GM21447 (cell line): Measurements from ENCODE around the gene PLIN5.
"Not testable (repeated sequence)": the region's sequence is repeated elsewhere in the genome, so short reads cannot be mapped to it uniquely, and the experiment has no call there.

Experiments
- ATAC-seq: cut with Tn5 transposase; IDR thresholded peaks from one replicate; pipeline ENCODE4 v1.9.1; 2021; ENCODE audit not compliant: unreplicated experiment

The PLIN5 gene

DNA sequence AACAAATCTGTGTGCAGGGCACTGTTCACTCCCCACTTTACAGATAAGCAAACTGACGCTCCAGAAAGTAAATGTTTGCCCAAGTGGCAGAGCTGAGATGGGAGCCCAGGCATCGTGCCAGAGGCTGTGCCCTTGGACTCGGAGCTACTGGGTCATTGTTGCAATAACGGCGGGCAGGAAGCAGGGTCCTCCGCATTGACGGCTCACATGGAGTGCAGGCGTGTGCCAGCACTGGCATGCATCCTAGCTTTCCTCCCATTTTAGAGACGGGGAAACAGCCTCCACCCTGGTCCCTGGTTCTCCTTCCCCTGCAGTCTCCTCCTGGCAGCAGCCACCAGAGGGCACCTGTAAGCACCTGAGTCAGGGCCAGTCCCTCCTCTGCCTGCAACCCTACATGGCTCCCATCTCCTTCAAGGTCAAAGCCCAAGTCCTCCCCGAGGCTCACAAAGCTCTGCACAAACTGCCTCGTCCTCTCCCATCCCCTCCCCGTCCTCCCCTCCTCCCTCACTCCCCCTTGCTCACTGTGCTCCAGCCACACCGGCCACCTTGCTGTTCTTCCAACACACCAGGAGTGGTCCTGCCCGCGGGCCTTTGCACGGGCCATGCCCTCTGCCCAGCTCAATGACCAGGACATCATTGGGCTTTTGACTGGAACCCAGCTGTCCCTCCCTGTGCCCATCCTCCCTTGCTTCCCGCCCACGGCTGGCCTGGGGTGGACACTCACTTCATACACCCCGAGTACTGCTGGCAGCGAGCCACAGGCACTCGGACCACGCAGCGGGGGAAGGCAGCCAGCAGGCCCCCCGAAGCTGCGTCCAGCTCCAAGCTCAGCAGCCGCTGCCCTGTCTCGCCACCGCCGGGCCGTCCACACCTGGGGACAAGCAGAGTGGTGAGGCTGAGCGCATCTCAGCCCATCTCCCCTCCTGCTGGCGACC lies 12.5 kb upstream of the PLIN5 start:
- no peak for ATAC-seq

DNA sequence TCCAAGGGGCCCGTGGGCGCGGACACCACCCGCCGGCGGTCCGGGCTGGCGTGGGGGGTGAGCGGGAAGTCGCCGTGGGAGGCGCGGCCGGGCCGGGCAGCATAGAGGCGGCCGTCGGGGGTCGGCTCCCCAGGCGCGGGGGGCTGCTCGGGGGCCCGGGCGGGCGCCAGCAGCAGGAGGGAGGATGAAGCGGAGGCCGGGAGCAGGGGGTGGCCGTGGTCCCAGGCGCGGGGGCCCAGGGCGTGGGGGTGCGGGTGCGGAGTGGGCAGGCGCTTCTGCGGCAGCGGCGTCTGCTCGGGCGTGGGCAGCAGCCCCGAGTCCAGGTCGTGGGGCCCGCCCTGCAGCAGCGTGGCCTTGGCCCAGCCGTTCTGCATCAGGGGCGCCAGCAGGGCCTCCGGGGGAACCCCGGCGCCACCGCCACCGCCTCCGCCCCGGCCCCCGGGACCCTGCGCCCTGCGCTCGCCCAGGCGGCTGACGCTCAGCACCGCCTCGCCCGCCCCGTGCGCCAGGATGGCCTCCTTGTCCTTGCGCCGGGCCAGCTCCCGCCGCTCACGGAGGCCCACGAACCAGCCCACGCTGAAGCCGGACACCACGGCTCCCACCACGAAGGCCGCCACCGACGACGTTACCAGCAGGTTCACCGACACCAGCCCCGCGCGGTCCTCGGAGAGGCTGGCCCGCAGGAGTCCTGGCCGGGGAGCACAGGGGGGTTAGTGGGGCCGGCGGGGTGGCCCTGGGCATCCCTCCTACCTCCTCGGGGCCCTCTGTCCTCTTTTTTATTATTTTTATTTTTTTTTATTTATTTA lies 9.0 kb upstream of the PLIN5 start:
- no peak for ATAC-seq

DNA sequence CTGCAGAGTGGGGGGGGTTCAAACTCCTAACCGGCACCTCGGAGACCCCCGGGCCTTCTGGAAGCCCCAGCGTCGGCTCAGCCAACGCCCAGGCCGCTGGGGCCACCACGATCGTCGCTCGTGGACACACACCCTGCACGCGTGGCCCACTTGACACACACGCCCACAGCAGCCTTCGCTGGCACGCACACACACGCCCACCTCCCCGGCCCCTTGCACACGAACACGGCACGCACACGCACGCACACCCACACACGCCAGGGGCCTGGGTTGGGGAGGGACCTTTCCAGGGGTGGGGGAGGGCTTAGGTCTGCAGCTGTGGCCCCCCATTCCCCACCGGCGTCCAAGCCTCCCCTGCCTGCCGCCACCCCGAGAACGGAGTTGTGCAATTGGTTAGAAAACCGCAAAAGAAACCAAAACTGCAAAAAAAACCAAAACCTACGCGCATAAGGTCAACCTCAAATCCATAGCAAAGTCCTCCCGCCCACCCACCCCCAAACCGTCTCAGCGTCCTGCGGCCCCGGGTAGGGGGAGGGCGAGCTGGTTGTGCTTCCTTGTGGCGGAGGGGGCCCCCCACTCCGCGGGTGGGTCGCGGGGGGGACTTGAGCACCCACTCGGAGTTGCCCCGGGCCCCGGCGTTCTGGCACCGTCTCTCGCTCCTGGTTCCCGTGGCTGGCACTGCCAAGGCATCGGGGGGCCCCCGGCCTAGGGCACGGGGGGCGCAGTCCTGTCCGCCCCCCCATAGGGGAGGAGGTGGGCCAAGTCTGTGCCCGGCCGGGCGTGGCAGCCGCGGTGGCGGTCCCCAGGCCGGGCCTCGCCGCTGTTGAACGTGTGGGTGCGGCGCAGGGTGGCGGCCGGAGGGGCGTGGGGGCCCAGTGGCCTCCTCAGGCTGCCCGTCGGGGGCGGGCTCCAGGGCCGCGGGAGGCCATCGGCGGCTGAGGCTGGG lies 8.1 kb upstream of the PLIN5 start:
- no peak for ATAC-seq

DNA sequence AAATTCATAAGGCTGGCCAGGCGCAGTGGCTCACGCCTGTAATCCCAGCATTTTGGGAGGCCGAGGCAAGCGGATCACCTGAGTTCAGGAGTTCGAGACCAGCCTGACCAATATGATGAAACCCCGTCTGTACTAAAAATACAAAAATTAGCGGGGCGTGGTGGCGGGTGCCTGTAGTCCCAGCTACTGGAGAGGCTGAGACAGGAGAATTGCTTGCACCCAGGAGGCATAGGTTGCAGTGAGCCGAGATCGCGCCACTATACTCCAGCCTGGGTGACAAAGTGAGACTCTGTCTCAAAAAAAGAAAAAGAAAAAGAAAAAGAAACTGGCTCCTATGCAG lies 6.8 kb upstream of the PLIN5 start:
- ATAC-seq = not testable (repeated sequence)

DNA sequence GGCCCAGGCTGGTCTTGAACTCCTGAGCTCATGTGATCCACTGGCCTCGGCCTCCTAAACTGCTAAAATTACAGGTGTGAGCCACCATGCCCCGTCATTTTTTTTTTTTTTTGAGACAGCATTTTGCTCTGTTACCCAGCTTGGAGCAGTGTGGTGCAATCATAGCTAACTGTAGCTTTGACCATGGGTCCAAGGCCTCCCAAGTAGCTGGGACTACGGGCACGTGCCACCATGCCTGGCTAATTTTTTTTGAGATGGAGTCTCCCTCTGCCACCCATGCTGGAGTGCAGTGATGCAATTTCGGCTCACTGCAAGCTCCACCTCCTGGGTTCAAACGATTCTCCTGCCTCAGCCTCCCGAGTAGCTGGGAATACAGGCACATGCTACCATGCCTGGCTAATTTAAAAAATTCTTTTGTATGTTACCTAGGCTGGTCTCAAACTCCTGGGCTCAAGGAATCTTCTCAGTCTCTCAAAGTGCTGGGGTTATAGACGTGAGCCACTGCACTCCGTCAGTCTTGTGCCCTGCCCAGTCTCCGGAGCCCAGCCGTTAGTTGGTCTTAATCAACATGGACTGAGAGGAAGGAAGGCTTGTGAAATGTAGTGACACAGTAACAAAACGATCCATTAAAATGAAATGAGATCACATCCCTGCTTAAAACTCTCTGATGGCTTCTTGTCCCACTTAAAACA lies 6.2 kb upstream of the PLIN5 start:
- no peak for ATAC-seq

DNA sequence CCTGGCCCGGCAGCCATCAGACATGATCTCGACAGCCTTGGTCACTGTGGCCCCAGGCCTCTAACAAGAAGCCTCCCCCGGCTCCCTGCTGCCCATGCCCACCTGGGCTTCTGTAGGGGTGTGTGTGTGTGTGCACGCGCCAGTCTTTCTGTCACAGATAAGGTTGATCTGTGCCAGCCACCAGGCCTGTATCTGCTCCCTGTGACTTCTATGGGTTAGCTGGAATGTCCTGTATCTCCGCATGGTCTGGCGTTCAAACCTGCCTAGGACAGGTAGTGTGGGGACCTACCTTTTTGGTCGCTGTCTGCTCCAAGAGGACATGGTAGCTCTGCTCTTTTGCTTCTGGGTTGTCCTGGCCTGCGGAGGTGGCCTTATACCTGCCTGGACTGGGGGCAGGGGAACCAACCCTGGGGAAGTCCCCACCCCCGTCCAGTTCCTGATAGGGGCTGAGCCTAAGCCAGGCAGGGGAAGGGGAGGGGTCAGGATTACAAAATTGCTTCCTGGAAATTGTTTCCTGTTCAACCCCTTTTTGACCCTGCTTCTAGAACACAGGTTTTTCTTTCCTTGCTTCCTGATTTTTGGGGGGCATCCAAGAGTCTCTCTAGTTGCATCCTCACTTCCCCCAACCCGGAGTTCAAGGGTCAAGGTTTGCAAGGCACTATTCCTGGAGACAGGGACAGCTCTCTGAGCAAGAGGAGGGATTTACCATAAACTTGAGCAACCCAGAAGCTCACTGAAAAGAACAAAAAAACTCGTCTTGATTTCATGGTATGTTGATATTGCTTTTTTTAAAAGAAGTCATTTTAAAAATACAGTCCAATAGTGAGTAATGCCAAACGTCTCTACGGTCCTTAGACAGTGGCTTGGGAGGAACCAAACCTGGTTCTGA lies 4.9 kb upstream of the PLIN5 start, which contains the start of gene LRG1:
LRG1 (minus strand) TSS at position 344 of the 889 bp plus-strand sequence; CDS start at position 321, 23 bp downstream.
- ATAC-seq = no peak

DNA sequence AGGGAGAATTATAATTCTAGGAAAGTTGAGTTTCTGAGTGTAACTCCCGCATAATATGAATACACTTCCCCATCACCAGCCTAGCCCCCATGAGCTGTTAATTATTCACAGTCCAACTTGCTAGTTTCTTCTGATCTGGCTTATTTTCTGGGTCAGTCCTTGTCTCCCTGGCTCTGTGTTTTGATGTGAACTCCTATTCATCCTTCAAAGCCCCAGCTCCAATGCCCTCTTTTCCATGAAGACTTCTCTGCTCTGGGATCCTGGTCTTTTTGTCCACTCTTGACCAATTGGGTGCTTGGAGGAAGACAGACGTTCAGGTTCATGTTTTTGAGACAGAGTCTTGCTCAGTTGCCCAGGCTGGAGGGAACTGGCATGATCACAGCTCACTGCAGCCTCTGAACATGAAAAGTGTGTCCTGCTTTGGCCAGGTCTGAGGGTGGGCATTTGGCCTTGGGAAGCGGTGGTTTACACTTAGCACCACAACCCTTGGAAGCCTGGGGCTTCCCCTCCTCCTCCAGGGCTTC lies 4.2 kb upstream of the PLIN5 start:
- no peak for ATAC-seq

DNA sequence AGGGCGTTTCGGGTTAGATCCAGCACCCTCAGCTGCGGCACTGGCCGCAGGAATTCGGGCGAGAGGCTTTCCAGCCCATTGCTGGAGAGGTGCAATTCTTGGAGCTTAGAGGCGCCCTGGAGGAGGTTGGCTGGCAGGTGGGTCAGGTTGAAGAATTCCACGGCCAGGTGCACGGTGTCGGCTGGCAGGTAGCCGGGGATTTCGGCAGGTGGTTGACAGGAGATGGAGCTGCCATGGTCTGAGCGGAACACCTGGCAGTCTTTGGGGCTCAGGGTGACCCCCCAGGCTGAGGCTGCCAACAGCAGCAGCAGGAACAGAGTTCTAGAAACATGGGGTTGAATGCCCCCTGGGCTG lies 3.6 kb upstream of the PLIN5 start:
- ATAC-seq = no peak

DNA sequence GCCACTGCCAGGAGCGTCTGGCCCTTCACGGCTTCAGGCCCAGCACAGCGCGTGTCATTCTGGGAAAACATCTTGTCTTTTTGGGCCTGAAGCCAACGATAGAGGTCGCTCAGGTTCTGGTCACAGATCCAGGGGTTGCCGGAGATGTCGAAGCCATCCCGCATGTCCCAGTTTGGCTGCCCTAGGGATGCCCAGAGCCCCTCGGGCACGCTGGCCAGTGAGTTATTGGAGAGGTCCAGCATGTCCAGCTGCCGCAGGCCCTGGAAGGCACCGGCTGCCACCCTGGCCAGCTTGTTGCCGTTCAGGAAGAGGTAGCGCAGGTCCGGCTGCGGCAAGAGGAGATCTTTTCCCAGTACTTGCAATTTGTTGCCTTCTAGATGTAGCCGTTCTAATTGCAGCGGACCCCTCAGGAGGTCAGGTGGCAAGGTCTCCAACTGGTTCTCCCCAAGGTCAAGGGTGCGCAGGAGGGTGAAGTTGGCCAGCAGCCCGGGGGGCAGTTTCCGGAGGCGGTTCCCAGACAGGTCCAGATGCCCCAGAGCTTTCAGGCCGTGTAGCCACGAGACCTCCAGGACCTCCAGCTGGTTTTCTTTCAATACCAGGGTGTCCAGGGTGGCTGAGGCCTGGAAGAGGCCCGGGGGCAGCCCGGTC lies 3.1 kb upstream of the PLIN5 start:
- no peak for ATAC-seq

DNA sequence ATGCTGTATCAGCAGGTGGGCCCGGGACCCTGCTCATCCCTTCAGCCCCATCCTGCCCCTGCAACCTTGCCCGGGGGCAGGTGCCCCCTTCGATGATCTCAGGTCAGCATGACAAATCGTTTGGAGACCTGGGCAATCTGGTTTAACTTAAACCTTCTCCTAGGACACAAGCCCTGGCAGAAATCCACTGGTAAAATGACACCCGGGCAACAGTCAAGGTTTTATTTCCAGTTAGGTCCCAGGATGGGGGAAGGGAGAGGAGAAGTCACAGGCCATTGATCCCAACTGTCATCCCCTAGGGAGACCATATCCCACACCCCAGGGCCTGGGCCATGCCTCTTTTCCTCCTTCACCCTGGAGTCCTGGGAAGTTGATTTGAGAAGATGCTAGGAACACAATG lies 1.8 kb upstream of the PLIN5 start:
- no peak for ATAC-seq

DNA sequence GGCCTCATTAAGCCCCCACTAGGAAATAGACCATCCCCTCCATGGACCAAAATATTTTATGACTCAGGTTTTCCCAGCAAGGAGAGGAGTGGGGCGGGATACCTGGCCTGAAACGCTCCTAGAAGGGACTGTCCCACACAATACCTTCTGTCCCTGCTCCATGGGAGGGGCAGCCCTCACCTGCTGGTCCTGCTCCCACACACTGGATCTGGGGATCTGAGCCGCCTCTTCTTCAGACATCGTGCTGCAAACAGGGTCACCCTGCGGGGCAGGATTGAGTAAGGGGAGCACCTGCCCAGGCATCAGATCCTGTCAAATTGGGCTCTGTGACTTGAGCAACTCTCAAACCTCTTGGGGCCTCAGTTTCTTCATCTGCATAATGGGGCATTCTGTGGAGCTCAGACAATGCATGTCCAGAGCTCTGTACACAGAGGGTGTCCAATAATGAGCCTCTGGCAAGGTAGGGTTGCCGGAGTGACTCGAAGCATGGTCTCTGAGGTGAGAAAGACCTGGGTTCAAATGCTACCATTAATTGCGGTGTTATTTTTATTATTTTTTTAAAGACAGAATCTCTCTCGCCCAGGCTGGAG lies 1.1 kb downstream of the PLIN5 start:
- ATAC-seq = no peak

DNA sequence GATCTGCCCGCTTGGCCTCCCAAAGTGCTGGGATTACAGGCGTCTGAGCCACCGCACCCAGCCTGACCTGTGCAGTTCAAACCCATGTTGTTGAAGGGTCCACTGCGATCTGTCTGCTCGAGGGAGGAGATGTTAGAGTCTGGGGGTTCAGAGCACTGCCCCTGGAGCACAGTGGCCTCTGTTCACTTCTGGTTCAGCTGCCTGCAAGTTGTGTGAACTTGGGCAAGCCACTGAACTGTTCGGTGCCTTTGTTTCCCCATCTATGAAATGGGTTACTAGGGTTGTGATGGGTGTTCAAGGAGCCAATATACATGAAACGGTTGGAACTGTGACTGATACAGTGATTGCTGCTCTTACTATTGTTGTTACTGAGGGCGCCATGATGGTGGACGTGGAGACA lies 1.7 kb downstream of the PLIN5 start:
- no peak for ATAC-seq

DNA sequence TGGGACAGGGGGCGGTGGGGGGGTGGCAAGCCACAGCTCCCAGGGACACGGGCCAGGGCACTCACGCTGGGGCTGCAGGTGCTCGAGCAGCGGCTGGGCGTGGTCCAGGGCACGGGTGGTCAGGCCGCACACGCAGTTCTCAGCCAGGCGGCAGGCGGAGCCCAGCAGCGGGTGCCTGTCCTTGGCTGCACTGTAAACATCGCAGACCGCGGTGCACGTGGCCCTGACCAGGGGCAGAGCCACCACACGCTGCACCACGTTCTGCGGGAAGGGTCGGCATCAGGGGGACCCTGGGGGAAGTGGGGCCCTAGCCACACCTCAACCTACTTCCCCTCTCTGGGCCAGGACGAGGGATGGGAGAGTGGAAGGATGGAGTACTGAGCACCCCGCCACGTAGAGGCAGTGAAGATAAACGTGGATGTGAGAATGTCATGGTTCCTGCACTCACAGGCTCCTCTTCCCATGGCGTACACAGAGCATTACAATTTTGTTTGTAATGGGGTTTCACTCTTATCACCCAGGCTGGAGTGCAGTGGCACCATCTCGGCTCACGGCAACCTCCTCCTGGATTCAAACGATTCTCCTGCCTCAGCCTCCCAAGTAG lies 3.4 kb downstream of the PLIN5 start:
- no peak for ATAC-seq

DNA sequence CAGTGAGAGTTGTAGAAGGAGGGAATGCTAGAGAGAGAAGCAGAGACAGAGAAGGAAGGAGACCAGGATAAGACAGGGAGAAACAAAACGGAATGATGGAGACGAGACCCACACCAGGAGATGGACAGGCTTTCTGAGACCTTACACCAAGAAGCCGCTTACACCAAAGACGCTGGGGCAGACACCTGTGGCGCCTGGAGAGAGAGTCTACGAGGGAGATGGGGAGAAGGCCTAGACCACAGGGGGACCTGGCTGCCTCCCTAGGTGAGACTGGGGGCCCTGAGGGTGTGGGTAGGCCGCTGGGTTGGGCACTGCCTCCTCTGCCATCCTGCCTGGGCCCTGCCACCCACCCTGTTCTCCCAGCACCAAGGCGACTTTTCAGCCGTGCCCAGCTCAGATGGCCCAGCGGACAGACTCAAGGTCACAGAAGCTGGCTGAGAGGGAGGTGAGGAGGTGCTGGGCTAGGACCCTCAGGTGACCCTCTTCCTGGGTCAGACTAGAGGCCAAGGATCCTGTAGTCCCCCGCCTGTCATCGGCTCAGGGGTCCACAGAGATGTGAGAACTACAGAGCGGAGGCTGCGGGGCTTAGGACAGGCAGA lies 5.0 kb downstream of the PLIN5 start:
- ATAC-seq = no peak

DNA sequence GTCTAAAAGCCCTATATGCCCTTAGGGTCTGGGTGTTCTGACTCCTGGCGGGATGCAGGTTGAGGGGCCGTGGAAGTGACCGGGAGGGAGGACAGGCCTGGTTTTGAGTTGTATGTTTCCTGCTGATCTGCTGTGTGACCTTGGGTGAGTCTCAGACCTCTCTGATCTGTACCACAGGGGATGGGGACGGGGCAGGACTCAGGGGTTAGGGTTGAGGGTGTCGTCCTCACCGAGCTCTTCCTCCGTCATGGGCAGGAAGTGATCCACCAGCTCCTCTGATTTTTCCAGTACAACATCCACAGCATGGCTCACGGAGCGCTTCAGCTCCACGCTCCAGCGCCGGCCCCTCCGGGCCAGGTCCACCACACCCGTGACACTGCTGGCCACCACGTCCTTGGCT lies 6.2 kb downstream of the PLIN5 start:
- no peak for ATAC-seq

DNA sequence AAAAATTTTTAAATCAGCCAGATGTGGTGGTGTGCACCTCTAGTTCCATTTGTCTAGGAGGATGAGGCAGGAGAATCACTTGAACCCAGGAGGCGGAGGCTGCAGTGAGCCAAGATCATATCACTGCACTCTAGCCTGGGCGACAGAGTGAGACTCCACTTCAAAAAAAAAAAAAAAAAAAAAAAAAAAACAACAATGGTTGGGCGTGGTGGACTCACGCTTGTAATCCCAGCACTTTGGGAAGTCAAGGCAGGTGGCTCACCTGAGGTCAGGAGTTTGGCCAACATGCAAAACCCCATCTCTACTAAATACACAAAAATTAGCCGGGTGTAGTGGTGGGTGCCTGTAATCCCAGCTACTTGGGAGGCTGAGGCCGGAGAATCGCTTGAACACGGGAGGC lies 7.6 kb downstream of the PLIN5 start:
- not testable (repeated sequence) for ATAC-seq

DNA sequence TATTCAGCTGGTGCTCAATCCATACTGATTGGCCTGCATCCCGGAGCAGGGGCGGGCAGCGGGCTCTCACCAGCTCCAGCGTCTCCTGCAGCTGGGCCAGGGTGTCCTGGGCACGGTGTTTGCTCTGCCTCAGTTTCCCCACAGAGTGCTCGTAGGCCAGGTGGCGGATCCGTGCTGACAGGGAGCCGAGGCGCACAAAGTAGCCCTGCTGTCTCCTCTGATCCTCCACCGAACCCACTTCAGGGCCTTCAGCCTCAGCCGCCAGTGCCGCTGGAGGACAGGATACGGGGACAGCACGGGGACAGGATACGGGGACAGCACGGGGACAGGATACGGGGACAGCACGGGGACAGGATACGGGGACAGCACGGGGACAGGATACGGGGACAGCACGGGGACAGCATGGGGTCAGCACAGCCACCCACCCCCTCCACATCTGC lies 9.4 kb downstream of the PLIN5 start:
- no peak for ATAC-seq
